Ishikawa (cell line): ENCODE data around the gene CD3E.

Experiments used
- EGR1 ChIP-seq: IDR thresholded peaks from 2 replicates; pipeline ENCODE4 v1.6.1; 2012
- RAD21 ChIP-seq: IDR thresholded peaks from 2 replicates; pipeline ENCODE4 v1.6.1; 2012; ENCODE audit warnings: low read depth
- YY1 ChIP-seq: IDR thresholded peaks from 2 replicates; pipeline ENCODE4 v1.6.1; 2012; ENCODE audit warnings: low read depth

DNA sequence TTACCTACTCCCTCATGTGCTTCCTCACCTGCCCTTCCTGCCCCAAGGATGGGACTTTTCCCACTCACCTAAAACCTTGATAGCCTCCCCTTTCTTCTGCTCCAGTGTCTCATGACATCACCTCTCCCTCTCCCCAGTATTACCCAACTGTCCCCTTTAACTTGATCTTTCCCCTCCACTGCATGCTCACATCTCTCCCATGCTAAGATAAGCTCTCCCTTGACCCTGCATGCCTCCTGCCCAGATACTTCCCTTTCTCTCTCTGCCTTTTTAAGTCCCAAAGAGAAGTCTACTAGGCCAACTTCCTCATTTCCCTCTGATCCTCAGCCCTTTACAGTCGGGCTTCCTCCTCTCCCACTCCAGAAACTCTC, 14.8 kb downstream of the CD3E start:
- TF ChIP-seq YY1 (no peak), RAD21 (no peak), EGR1 (no peak)
